G401 (cell line): ENCODE data around the gene ZNF229. TPM values are rescaled to one million over a fixed set of nuclear protein-coding genes. Genes with fewer than 3 reads are reported as not detected.

Experiments
- total RNA-seq: library from RNA; depleted of rRNA; stranded (reverse); fragments of >200 nt; shearing (Covaris generic); gene quantifications from 2 replicates; pipeline ENCODE4 v1.2.3, GENCODE V29; 2014; rRNA removed

ZNF229 gene
- total RNA-seq, 1 experiment from 2014 or later = 1.0 TPM

Other genes with a start within 250 kb of the ZNF229 start
- 12.1 and 15.1 TPM in 2 replicates for gene ZNF227, start 235.9 kb downstream of the ZNF229 start, total RNA-seq
- not detected in 2 replicates for gene ZNF233, start 188.6 kb downstream of the ZNF229 start, total RNA-seq
- gene ZNF235, start 143.4 kb downstream of the ZNF229 start, total RNA-seq = 4.2 and 8.6 TPM in 2 replicates
- gene ZNF112, start 91.8 kb downstream of the ZNF229 start, total RNA-seq = 0.81 and 1.2 TPM in 2 replicates
- 0.24 and 0.31 TPM in 2 replicates for gene ZNF285, start 46.9 kb downstream of the ZNF229 start, total RNA-seq
- 8.0 and 15.0 TPM in 2 replicates for gene ZNF180, start 52.0 kb upstream of the ZNF229 start, total RNA-seq
- not detected in 2 replicates for gene CEACAM20, start 81.2 kb upstream of the ZNF229 start, total RNA-seq
- gene IGSF23, start 165.1 kb upstream of the ZNF229 start, total RNA-seq = not detected in 2 replicates
- 36.7 and 43.1 TPM in 2 replicates for gene PVR, start 195.4 kb upstream of the ZNF229 start, total RNA-seq
- 0.78 TPM in 1 of 2 replicates, not detected in the other for gene CEACAM19, start 223.0 kb upstream of the ZNF229 start, total RNA-seq